OCI-LY7 (cell line): Measurements from ENCODE around the gene RCHY1. TPM values are rescaled to one million over a fixed set of nuclear protein-coding genes. Genes with fewer than 3 reads are reported as not detected.

ENCODE experiments used
- BruUV-seq: library from RNA; stranded (reverse); fragments of 400-500 nt; replicated peaks from 2 replicates; lab custom pipeline; 2021; lab: Mats Ljungman, UMichigan
- CTCF ChIA-PET: fragments of 300-600 bp; sonication (Branson Sonifier 250); formaldehyde crosslinking; loops from one replicate; lab custom pipeline; 2022; ENCODE audit warnings: antibody characterized with exemption; ENCODE audit not compliant: unreplicated experiment; lab: Charles Lee
- POLR2A ChIA-PET: fragments of 300-600 bp; sonication (Branson Sonifier 250); formaldehyde crosslinking; loops from one replicate; lab custom pipeline; 2022; ENCODE audit warnings: antibody characterized with exemption; lab: Charles Lee
- DNase-seq: peaks from one replicate; pipeline ENCODE4 v3.0.0-alpha.2; 2015; ENCODE audit warnings: low spot score
- H2AFZ ChIP-seq: fragments of 200-600 bp; sonication (generic), shearing (Covaris generic); 2 replicates; pipeline ENCODE4 v1.6.1; 2014; ENCODE audit warnings: mild to moderate bottlenecking, antibody characterized with exemption, low read length, moderate library complexity
- H3K27ac ChIP-seq: fragments of 200-600 bp; sonication (generic); 2 replicates; pipeline ENCODE4 v1.5.1; 2014; ENCODE audit warnings: mixed run types, low read depth, mild to moderate bottlenecking, moderate library complexity, low read length, inconsistent platforms; ENCODE audit not compliant: poor library complexity, severe bottlenecking
- H3K36me3 ChIP-seq: fragments of 200-600 bp; sonication (generic); 2 replicates; pipeline ENCODE4 v1.6.1; 2014; ENCODE audit warnings: mild to moderate bottlenecking, antibody characterized with exemption, low read length, moderate library complexity, mixed read lengths; ENCODE audit not compliant: insufficient read depth
- H3K4me1 ChIP-seq: fragments of 200-600 bp; sonication (generic); 2 replicates; pipeline ENCODE4 v1.5.1; 2014; ENCODE audit warnings: mild to moderate bottlenecking, low read length; ENCODE audit not compliant: insufficient read depth, poor library complexity, severe bottlenecking
- H3K4me2 ChIP-seq: fragments of 200-600 bp; sonication (generic); 2 replicates; pipeline ENCODE4 v1.6.1; 2014; ENCODE audit warnings: mild to moderate bottlenecking, low read length
- H3K4me3 ChIP-seq: fragments of 200-600 bp; sonication (generic); 2 replicates; pipeline ENCODE4 v1.5.1; 2014; ENCODE audit warnings: mild to moderate bottlenecking, low read depth, low read length; ENCODE audit not compliant: poor library complexity, severe bottlenecking
- H3K79me2 ChIP-seq: fragments of 200-600 bp; sonication (generic); 2 replicates; pipeline ENCODE4 v1.6.1; 2016; ENCODE audit warnings: low read depth, mild to moderate bottlenecking, low read length, moderate library complexity, mixed read lengths; ENCODE audit not compliant: insufficient read depth
- H3K9me2 ChIP-seq: fragments of 200-600 bp; sonication (generic); 2 replicates; pipeline ENCODE4 v1.6.1; 2016; ENCODE audit warnings: mild to moderate bottlenecking, low read length, mixed read lengths; ENCODE audit not compliant: insufficient read depth
- H3K9me3 ChIP-seq: fragments of 200-600 bp; sonication (generic); 2 replicates; pipeline ENCODE4 v1.6.1; 2014; ENCODE audit warnings: mild to moderate bottlenecking, mixed run types, low read length, mixed read lengths
- H4K20me1 ChIP-seq: fragments of 200-600 bp; sonication (generic); 2 replicates; pipeline ENCODE4 v1.6.1; 2014; ENCODE audit warnings: mild to moderate bottlenecking, antibody characterized with exemption, low read length, moderate library complexity, mixed read lengths; ENCODE audit not compliant: insufficient read depth
- EZH2phosphoT487 ChIP-seq: fragments of 200-600 bp; sonication (generic); IDR thresholded peaks from 2 replicates; pipeline ENCODE4 v1.6.1; 2018; ENCODE audit warnings: low read depth, borderline replicate concordance, mild to moderate bottlenecking, mixed run types, antibody characterized with exemption, low read length, moderate library complexity, mixed read lengths
- intact Hi-C: fragments of 100-400 bp; cut with micrococcal nuclease; formaldehyde crosslinking; loops from one replicate; pipeline ENCODE4 v1.10.0; 2022; ENCODE audit not compliant: unreplicated experiment
- total RNA-seq, 2 experiments: library from RNA; depleted of rRNA in 1 of 2; stranded (reverse); fragments of >200 nt in 1 of 2; shearing (Covaris generic) in 1 of 2; gene quantifications; 2 replicates each; pipeline ENCODE4 v1.2.3, GENCODE V29; 2014 to 2022
- TF ChIP-seq, protein P1 (sequence below): fragments of 200-600 bp; sonication (generic); conservative IDR thresholded peaks from 2 replicates; pipeline ENCODE4 v1.5.1; 2014; ENCODE audit warnings: mild to moderate bottlenecking, antibody characterized with exemption, low read length, moderate library complexity, mixed read lengths

Gene RCHY1
- total RNA-seq, 2 experiments from 2014 or later, result 9.2 to 25.5 TPM

DNA sequence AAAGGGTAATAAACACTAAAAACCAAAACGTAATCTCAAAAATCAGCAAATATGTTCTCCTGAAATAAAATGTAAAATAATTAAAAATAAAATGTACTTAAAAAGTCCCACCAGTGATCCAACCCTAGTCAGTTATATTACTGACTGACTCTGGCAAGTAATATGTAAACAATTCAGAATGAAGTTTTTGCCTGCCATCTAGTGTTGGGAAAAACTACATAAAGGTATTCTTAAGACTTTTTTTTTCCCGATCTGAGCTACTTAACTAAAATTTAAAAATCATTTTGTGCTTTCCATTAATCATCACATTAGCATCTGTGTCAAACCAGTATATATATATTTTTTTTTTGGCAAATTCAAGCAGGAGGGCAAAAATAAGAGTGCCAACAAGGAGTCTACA, 24.0 kb downstream of the RCHY1 start:
- TF ChIP-seq, protein P1, sequence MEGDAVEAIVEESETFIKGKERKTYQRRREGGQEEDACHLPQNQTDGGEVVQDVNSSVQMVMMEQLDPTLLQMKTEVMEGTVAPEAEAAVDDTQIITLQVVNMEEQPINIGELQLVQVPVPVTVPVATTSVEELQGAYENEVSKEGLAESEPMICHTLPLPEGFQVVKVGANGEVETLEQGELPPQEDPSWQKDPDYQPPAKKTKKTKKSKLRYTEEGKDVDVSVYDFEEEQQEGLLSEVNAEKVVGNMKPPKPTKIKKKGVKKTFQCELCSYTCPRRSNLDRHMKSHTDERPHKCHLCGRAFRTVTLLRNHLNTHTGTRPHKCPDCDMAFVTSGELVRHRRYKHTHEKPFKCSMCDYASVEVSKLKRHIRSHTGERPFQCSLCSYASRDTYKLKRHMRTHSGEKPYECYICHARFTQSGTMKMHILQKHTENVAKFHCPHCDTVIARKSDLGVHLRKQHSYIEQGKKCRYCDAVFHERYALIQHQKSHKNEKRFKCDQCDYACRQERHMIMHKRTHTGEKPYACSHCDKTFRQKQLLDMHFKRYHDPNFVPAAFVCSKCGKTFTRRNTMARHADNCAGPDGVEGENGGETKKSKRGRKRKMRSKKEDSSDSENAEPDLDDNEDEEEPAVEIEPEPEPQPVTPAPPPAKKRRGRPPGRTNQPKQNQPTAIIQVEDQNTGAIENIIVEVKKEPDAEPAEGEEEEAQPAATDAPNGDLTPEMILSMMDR, result peak; percentile 57; the same call in 1 of the 2 replicates
- TF ChIP-seq EZH2phosphoT487, result no peak
- Histone ChIP-seq H3K27ac (no peak overlapping the region), H3K4me2 (no peak overlapping the region), H3K36me3 (peaks cover 84% of the 10 kb centered on the region), H3K9me2 (no peaks in the 10 kb centered on the region), H3K4me3 (no peak overlapping the region), H4K20me1 (no peaks in the 10 kb centered on the region), H2AFZ (no peak overlapping the region), H3K9me3 (no peaks in the 10 kb centered on the region), H3K4me1 (no peaks in the 10 kb centered on the region), H3K79me2 (peaks cover 3% of the 10 kb centered on the region; the same call in 1 of the 2 replicates)
- intact Hi-C loops, result no loop called here
- no TSS peak for BruUV-seq
- POLR2A ChIA-PET, result interaction anchor here (1.4 kb wide), 1 partner anchor 9 kb away, joined by 4 read pairs; no protein-coding TSS in a partner anchor
- DNase-seq, result peak; percentile 13
- CTCF ChIA-PET, result no interaction called here

DNA sequence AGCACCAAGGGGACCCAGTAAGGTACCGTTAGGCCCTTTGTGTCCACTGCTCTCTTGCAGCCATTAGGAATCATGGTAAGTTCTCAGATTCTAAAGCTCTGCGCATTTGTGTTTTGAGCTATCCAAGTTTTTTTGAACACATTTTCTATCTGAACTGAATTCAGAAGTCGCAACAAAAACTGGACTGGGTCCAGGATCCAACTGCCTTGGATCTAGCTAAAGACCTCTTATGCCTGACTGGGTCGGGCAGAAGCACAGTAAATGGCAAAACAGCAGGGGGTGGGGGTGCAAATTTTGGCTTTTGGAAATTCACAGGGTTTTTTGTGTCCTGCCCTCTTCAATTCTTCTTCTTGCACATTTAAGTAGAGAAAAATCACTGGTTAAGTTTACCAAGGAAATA, 30.0 kb downstream of the RCHY1 start:
- BruUV-seq, result no TSS peak
- TF ChIP-seq EZH2phosphoT487, result no peak
- TF ChIP-seq, protein P1, result no peak
- CTCF ChIA-PET, result no interaction called here
- Histone ChIP-seq H3K4me2 (no peak overlapping the region), H3K4me3 (no peak overlapping the region), H3K36me3 (peaks cover 89% of the 10 kb centered on the region), H3K27ac (no peak overlapping the region), H4K20me1 (no peaks in the 10 kb centered on the region), H2AFZ (no peak overlapping the region), H3K9me2 (no peaks in the 10 kb centered on the region), H3K9me3 (no peaks in the 10 kb centered on the region), H3K4me1 (no peaks in the 10 kb centered on the region), H3K79me2 (no peaks in the 10 kb centered on the region; the same call in 1 of the 2 replicates)
- DNase-seq, result no peak
- intact Hi-C loops, result no loop called here
- POLR2A ChIA-PET, result interaction anchor here (1.0 to 1.3 kb wide), 2 partner anchors 15 to 118 kb away, joined by 3 to 6 read pairs; no protein-coding TSS in a partner anchor

DNA sequence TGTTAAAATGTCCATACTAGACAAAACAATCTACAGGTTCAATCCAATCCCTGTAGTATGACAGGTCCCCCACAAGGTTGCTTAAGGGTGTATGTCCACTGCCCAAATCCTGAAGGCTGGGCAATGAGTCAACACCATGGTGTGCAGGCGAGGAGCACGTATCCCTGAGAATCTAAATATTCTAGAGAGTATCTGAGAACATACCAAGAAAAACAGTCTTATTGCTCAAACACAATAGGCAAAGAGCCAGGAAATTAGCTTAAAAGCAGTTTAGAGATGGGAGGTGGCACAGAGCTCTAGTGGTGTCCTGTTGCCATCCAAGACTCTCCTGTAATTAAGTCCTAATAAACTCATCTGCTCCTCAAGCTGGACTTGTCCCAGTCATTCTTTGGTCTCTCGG, 37.0 kb downstream of the RCHY1 start:
- Histone ChIP-seq H3K36me3 (peaks cover 53% of the 10 kb centered on the region), H3K79me2 (no peaks in the 10 kb centered on the region), H2AFZ (no peak overlapping the region), H3K4me2 (no peak overlapping the region), H3K4me3 (no peak overlapping the region), H4K20me1 (no peaks in the 10 kb centered on the region), H3K9me2 (no peaks in the 10 kb centered on the region), H3K27ac (no peak overlapping the region), H3K4me1 (peaks cover 6% of the 10 kb centered on the region), H3K9me3 (no peaks in the 10 kb centered on the region)
- ChIA-PET POLR2A (interaction anchor here (0.6 kb wide), 1 partner anchor 215 kb away, joined by 4 read pairs; no protein-coding TSS in a partner anchor), CTCF (no interaction called here)
- no TSS peak for BruUV-seq
- intact Hi-C loops, result no loop called here
- TF ChIP-seq, protein P1, result no peak
- no peak for TF ChIP-seq EZH2phosphoT487
- DNase-seq, result no peak
